HG02840 (cell line): ENCODE data around the gene CDCA5.

ENCODE experiments used
- ATAC-seq: cut with Tn5 transposase; IDR thresholded peaks from one replicate; pipeline ENCODE4 v1.9.1; 2021; ENCODE audit warnings: mild to moderate bottlenecking, moderate library complexity, moderate number of reproducible peaks; ENCODE audit not compliant: unreplicated experiment, low FRiP score

CDCA5 gene

DNA sequence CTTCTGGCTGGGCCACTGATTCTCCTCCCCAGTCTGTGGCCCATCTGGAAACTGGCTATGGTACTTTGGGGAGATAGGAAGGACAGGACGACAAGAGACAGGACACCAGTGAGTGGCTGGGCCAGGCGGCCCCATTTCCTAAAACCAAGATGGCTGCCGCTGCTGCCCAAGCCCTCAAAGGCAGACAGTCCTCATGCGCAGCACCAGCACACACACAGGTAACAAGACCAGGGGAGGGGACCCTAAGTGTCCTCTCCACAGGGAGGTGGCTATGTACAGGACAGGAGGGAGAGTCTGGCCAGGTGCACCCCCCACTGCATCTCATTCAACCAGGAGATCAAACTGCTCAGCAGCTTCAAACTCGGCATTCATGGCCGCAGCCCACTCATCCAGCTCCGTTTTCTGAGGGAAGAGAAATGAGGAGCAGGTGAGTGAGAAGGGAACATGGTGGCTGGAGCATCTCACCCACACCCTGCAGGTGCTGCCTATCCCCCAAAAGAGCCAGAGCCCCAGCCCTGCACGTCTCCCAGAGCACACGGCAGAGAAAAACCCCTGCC lies 5.0 kb downstream of the CDCA5 start:
- ATAC-seq: no peak

DNA sequence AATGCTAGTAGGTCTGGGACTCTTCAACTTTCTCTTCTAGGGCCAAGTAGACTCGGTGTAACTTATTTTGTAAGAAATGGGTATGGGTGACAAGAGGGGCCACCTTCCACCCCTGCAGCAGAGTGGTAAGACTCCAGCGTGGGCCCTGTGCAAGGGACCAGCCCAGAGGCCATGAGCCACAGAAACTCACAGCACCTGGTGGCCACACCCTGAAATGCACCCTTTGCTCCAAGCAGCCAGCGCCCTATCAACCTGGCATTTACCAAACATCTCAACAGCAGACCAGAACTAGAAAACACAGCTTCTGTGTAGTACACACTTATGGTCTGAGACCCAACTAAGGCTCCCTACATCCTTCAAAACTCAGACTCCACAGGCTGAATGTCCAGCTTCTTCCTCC lies 5.7 kb downstream of the CDCA5 start:
- ATAC-seq: no peak

DNA sequence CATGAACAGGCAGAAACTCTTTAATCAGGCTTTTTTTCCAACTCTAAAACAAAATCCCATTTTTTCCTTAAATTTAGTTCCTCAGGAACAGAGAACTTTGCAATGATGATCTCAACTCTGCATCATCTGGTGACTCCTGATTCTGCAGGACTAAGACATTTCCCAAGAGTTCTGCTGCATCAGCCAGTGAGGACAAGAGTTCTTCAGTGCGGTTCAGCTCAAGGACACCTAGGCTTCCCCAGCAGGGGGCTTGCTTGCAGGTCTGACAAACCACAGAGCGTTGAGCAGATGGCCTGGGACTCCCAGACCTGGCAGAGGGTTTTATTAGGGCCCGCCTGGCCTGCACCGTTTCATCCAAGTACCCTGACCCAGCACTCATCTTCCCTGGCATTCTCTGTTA lies 6.4 kb downstream of the CDCA5 start:
- ATAC-seq: no peak

DNA sequence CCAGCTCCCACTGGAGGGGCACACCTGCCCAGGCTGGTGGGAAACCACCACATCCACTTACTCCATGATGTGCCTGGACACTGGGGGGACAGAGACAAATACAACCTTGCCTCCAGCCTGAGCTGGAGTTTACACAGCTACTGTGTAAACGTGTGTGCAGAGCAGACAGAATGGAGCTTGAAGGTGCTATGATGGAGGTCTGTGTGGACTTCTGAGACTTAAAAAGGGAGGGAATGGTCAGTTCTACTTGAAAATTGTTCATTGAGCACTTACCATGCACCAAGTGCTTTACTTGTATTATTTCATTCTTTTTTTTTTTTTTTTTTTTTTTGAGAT lies 11.2 kb downstream of the CDCA5 start:
- ATAC-seq: no peak

DNA sequence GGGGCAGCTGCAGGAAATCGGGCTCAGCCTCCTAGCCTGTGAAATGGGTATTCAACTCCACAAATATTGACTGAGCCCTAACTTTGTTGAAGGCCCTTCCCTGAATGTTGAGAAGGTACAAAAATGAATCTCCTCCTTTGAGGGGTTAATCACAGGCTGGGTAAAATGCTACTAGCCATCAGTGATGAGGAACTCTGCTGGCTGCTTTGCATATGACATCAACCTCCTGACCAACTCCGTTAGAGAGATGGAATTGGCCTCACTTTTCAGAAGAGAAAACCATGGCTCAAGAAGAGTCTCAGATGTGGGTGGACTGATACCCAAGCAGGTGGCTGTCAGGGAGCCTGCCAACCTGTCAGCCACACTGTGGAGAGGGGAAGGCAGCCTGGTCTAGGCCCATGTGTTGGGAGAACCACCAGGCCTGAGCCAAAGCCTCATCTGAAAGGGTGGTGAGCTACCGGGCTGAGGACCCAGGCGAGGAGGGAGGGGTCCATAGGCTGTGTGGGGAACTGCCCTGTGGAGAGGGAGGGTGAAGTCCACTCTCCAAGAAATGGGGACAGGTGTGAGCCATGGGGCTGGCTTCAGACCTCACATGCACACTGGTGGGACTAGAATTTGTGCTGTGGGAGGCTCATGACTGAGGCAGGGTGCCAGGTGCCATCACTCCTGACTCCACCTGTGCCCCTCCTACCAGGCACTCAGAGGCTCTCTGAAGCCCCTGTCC lies 11.8 kb downstream of the CDCA5 start:
- ATAC-seq: no peak

DNA sequence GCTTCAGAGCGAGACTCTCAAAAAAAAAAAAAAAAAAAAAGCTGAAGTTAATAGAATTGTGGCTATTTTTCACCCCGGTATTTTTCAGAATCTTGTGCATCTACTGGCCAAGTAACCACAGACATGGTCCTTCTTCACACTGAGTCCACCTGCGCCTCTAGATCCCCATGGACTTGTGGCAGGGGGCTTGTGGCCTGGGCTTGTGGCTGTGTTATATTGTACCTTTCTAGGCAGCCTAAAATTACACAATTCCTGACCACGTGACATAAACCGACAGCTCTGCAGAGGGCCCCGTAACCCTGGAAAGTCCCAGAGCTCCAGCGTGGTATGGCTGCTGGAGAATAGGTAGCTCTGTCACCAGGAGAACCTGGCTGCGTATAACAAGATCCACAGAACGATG lies 14.6 kb downstream of the CDCA5 start:
- no peak for ATAC-seq

DNA sequence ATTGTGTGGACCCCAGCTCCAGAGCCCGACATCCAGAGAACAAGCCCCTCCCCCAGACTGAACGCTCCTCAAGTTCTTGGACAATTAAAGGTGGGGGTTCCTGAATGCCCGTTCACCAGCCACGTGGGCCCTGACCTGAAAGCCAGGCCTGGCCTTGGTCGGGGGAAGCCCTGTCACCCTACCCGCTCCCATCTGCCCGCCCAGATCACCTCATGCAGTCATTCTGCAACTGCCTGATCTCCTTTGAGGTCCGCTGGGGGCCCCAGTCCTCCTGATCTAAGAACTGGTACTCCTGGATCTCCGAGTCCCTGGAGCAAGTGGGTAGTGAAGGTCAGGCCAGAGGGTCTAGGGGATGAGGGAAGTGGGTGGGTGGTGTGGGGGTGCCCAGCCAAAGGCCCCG lies 16.4 kb downstream of the CDCA5 start:
- no peak for ATAC-seq

DNA sequence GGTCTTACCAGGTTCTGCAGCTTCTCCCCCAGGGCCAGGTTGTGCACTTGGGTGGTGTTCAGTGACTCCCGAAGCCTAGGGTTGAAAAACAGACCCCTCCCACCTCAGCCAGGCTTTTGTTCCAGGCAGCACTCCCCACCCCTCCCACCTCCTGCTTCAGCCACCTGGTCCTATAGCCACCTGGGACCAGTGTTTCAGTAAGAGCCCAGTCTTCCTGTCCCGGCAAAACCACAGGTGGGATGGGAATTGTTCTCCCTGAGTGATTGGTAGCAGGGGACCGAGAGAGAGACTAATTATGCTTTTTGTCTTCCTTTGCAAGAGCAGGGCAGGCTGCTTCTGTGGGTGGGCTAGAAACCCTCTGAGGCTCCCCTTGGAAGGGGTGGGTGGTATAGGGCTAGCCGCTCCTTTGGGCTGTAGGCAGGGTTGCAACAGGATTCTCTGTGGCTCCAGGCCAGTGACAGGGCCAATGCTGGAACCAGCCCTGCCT lies 17.0 kb downstream of the CDCA5 start:
- no peak for ATAC-seq

DNA sequence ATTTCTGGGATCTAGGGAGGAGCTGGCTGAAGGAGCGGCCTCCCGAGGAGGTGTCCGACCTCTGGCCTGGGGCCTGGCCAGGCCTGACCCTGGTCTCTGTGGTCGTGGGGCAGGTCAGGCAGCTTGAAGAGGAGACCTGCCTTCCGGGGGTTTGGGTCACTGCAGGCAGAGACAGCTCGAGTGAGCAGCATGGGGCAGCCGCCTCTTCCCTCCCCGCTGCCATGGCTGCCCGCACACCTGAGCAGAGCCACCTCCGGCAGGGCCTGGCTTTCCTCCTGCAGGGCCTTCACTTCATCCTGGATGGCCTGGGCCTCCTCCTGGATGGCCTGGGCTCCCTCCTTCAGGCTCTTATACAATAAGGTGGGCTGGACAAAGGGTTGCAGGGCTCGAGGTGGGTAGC lies 17.5 kb downstream of the CDCA5 start:
- no peak for ATAC-seq

DNA sequence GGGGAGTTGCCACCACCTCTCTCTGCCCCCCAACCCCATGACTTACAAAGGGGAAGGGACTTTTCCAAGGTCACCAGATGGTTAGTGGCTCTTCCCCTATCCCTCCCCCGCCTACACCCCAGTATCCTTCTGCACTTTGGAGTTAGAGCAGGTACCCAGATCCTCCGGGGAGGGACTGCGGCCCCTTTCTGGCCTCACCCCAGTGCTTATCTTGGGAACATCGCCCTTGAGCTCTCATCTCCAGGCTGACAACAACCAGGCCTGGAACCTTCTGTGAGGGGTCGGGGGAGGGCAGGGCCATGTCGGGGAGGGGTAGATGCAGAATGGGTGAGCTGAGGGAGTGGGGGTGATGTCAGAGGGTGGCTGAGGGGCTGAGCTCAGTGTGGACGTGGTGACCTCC lies 18.0 kb downstream of the CDCA5 start:
- ATAC-seq: no peak

DNA sequence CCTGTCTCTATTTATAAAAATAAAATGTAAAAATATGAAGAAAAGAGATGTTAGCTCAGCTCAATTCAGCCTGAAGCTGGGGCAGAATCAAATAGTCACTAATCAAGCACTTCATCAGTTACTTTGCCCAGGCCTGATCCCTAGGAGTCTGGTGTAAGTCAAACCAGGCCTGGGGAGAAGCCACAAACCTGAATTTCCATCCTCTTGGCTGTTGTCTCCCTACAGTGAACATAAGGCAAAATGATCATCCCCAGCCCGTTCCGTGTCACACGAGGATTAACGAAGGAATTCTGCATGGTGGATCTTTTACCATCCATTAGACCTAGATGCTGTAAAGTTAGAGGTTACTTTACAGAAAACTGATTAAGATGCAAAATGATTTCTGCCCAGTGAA lies 19.0 kb downstream of the CDCA5 start:
- no peak for ATAC-seq

DNA sequence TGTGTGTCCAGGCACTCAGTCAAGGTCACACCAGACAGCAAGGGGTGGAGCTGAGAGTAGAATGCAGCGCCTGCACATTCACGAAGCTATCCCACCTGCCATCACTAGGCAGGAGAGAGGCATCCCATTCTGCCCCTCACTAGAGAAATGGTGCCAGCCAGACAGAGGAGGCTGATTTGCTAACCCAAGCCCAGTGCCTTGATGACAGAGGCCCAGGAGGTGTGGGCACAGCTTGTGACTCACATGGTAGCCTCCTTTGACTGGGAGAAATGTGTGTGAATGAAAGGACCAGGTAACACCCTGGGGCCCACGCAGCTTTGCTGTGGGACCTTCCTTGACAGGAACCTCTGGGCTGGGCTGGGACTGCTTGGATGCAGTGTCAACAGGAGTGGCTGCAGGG lies 20.3 kb downstream of the CDCA5 start:
- ATAC-seq: no peak

DNA sequence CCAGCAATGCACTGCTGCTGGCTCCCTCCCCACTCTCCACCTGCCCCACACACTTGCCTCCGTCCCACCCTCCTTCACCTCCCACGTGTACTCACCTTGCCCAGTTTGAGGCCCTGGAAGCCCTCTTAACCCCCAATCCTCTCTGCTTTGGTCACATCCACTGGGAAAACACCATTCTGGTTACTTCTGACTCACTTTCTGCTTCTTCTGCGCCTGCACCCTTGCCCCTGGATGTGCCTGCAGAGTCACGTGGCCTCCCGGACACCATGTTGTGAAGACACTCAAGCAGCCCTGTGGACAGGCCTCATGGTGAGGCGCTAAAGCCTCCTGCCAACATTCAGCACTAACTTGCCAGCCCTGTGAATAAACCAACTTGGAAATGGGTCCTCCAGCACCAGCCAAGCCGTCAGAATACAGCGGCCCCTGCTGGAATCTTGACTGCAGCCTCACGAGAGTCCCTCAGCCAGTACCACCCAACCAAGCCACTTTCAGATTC lies 22.9 kb downstream of the CDCA5 start:
- no peak for ATAC-seq

DNA sequence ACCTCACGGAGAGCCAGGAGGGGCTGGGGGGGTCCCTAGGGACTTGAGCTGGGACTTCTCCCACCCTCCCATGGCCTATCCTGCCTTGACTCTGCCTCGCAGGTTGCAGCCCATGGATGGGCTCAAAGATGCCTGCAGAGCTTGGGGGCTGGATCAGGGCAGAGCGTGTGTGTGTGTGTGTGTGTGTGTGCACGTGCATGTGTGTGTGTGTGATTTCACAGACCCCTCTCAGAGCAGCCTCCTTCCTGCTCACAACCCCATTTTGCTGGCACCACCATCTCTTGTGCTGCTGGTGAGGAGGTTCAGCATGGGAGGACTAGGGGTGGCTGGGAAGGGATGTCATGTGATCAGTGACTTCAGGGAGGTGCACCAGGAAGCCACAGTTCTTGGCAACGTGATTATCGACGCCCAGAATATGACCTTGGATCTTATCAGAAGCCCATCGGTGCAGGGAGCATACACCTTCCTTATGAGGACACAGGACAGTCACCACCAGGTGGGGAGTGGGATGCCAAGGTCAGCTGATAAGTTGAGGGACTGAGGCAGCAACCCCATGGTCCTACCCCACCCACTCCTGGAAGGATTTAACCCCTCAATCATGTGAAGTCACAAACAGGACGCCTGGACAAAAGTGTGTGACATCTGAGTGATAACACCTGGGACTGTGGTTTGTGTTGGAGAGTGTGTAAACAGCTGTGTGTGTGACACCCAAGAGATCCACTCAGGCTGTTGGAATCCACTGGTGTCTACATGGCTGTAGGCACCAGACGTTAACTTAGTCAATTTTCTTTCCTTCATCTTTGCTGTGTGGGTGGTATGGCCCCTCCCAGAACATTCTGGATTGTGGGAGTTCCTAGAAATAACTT lies 23.6 kb downstream of the CDCA5 start:
- no peak for ATAC-seq

DNA sequence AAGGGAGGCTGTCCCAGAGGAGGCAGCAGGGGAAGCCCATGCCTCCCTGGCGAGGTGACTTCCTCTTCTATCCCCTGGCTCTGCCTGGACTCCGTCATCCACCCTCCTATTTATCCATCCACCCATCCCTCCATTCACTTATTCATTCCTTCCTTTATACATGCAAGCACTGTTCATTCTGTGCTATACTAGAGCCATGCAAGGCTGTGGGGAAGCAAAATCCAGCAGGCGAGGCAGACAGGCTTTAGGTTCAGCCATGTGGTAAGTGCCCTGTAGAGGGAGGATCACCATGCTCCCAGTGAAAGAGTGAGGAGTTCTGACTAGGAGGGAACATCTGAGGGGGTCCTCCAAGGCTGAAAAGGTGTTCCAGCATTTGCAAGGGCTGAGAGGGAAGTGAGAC lies 24.3 kb downstream of the CDCA5 start:
- no peak for ATAC-seq

DNA sequence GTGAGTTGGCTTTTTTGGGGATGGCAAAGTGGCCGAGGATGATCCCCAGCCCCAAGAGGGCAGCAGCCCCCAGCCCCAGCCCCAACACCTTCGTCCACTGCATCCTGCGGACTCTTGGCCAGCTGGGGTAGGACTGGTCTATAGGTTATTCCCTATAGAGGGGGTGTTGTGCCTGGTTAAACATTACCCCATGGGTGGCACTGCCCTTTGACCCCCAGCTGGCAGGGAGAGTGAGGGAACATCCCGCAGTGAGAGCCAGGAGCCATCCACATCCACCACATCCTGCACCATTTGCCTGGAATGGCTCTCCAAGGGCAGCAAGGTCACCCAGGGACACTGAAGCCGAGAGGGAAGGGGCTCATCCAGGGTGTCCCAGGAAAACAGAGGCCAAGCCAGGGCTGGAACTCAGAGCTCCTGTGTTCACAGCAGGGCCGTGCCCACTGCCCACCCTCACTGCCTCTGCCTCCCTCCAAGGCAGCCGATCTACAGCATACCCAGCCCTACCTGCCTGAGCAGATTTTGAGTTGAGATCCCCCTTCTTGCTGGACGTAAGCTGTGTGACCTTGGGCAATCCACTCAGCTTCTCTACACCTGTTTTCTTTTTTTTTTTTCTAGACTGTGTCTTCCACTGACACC lies 25.3 kb downstream of the CDCA5 start, which contains the start of gene NAALADL1:
Gene NAALADL1 (minus strand): TSS at position 135 of the 636 bp plus-strand sequence. CDS start 32 bp downstream, at position 103.
- no peak for ATAC-seq

DNA sequence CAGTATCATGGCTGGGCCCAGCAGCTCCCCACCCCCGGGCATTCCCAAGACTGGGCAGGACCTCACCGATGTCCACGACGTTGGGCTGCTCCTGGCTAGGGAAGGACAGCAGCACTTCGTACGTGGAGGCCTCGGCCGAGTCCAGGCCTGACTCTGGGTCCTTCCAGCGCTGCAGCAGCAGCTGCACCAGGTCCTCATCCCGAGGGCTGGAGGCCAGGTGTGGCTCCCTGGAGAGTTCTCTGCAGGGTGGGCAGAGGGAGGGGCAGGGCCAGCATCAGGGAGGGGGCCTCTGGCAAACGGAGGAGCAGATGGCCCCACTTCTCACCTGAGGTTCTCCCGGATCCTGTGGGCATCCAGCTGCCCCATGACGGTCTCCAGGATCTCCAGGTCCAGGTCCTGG lies 25.8 kb downstream of the CDCA5 start:
- no peak for ATAC-seq

DNA sequence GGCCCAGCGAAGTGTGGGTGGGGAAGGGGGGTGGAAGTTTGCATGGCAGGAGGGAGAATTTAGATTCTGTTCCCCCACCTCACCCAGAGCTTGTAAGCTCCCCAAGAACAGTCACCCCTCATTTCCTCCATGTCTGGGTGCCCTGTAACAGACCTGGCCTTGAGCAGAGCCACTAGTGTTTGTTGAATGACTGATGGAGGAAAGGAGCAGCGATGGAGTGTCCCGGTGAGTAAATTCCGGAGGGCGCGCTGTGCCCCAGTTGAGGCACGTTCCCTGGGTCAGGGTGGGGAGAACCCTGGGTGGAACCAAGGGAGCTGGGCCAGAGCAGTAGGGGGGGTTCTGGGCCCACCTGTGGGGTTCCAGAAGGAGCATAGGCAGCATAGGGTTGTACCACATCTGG lies 26.3 kb downstream of the CDCA5 start:
- no peak for ATAC-seq

DNA sequence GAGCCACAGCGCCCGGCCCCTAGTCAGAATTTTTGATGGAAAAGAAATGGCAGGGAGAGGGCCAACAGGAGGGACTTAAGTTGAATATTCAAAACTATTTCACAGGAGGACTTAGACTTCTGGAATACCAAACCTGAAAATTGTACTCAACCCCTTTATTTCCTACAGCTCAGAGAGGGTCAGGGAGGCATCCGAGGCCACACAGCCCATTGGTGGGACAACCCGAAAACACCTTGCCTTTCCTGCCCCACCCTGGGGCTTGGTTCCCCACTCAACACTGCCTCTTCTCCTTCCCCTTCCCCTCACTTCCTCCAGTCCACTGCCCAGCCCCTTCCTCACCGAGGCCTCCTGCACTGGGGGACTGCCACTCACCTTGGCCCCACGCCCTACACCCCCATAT lies 26.8 kb downstream of the CDCA5 start:
- ATAC-seq: no peak

DNA sequence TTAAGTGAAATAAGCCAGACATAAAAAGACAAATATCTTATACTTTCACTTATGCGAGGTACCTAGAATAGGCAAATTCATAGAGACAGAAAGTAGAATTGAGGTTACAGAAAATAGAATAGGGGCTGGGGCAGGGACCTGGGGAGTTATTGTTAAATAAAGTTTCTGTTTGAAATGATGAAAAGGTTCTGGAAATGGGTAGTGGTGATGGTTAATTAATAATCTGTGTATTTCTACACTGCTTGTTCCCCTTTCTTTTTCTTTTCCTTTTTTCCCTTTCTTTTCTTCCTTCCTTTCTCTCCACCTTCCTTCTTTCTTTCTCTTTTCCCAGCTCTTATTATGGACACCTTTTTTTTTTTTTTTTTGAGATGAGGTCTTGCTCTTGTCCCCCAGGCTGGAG lies 28.3 kb downstream of the CDCA5 start:
- ATAC-seq: no peak
